ENCODE measurements around the gene CDC20B.

The CDC20B gene

GRCh38 chr5:55219770-55220169 is 46.8 kb upstream of the CDC20B start:
- H3F3A ChIP-seq (ENCODE audit: insufficient read depth, low read length), result no peaks in the 10 kb centered on the region
- no peaks in the 10 kb centered on the region for H3K27me3 ChIP-seq (ENCODE audit: insufficient read depth, low read length)
- no peaks in the 10 kb centered on the region for H3K79me2 ChIP-seq (ENCODE audit: insufficient read depth, low read length)
- H3K4me1 ChIP-seq (ENCODE audit: insufficient read depth, low read length, severe bottlenecking), result peaks cover 4% of the 10 kb centered on the region
- H3K36me3 ChIP-seq (ENCODE audit: insufficient read depth, low read length), result no peaks in the 10 kb centered on the region
- TF ChIP-seq, protein P1, sequence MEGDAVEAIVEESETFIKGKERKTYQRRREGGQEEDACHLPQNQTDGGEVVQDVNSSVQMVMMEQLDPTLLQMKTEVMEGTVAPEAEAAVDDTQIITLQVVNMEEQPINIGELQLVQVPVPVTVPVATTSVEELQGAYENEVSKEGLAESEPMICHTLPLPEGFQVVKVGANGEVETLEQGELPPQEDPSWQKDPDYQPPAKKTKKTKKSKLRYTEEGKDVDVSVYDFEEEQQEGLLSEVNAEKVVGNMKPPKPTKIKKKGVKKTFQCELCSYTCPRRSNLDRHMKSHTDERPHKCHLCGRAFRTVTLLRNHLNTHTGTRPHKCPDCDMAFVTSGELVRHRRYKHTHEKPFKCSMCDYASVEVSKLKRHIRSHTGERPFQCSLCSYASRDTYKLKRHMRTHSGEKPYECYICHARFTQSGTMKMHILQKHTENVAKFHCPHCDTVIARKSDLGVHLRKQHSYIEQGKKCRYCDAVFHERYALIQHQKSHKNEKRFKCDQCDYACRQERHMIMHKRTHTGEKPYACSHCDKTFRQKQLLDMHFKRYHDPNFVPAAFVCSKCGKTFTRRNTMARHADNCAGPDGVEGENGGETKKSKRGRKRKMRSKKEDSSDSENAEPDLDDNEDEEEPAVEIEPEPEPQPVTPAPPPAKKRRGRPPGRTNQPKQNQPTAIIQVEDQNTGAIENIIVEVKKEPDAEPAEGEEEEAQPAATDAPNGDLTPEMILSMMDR (IDR thresholded peaks at IDR 0.05; ENCODE audit: low read length), result no peak
- TF ChIP-seq EZH2 (IDR thresholded peaks at IDR 0.05; ENCODE audit: borderline replicate concordance, low read length), result no peak
- H3K9me3 ChIP-seq (ENCODE audit: low read length), result no peaks in the 10 kb centered on the region
- no peak overlapping the region for H3K9ac ChIP-seq (ENCODE audit: low read length)
- no peaks in the 10 kb centered on the region for H3K9me2 ChIP-seq (ENCODE audit: low read depth, low read length)
- no peak overlapping the region for H3K4me2 ChIP-seq (ENCODE audit: low read length)
- no peak overlapping the region for H2AFZ ChIP-seq (ENCODE audit: low read length)
- no peak overlapping the region for H3K4me3 ChIP-seq (ENCODE audit: low read depth, low read length, poor library complexity, severe bottlenecking)
- H3K27ac ChIP-seq (ENCODE audit: low read depth, low read length, poor library complexity, severe bottlenecking), result no peak overlapping the region
- H4K20me1 ChIP-seq (ENCODE audit: insufficient read depth, low read length), result no peaks in the 10 kb centered on the region

- peaks cover 4% of the 10 kb centered on the region for H3K4me1 ChIP-seq (ENCODE audit: insufficient read depth, low read length, severe bottlenecking)
- TF ChIP-seq, protein P1 (IDR thresholded peaks at IDR 0.05; ENCODE audit: low read length), result no peak
- H3K79me2 ChIP-seq (ENCODE audit: insufficient read depth, low read length), result no peaks in the 10 kb centered on the region
- no peak overlapping the region for H3K4me2 ChIP-seq (ENCODE audit: low read length)
- no peaks in the 10 kb centered on the region for H3K36me3 ChIP-seq (ENCODE audit: insufficient read depth, low read length)
- no peaks in the 10 kb centered on the region for H3K9me2 ChIP-seq (ENCODE audit: low read depth, low read length)
- H3K27ac ChIP-seq (ENCODE audit: low read depth, low read length, poor library complexity, severe bottlenecking), result no peak overlapping the region
- H3K9me3 ChIP-seq (ENCODE audit: low read length), result no peaks in the 10 kb centered on the region
- no peak overlapping the region for H3K4me3 ChIP-seq (ENCODE audit: low read depth, low read length, poor library complexity, severe bottlenecking)
- no peaks in the 10 kb centered on the region for H4K20me1 ChIP-seq (ENCODE audit: insufficient read depth, low read length)
- no peaks in the 10 kb centered on the region for H3K27me3 ChIP-seq (ENCODE audit: insufficient read depth, low read length)
- H3F3A ChIP-seq (ENCODE audit: insufficient read depth, low read length), result no peaks in the 10 kb centered on the region
- no peak overlapping the region for H2AFZ ChIP-seq (ENCODE audit: low read length)
- H3K9ac ChIP-seq (ENCODE audit: low read length), result no peak overlapping the region
Measured at GRCh38 chr5:55218967-55219366, 46.0 kb upstream of the CDC20B start.

GRCh38 chr5:55211184-55211874 is 38.4 kb upstream of the CDC20B start:
- H3K9me2 ChIP-seq (ENCODE audit: low read depth, low read length), result no peaks in the 10 kb centered on the region
- no peak for TF ChIP-seq EZH2 (IDR thresholded peaks at IDR 0.05; ENCODE audit: borderline replicate concordance, low read length)
- TF ChIP-seq, protein P1 (IDR thresholded peaks at IDR 0.05; ENCODE audit: low read length), result no peak
- no peaks in the 10 kb centered on the region for H3F3A ChIP-seq (ENCODE audit: insufficient read depth, low read length)
- H3K9me3 ChIP-seq (ENCODE audit: low read length), result no peaks in the 10 kb centered on the region
- H3K27me3 ChIP-seq (ENCODE audit: insufficient read depth, low read length), result no peaks in the 10 kb centered on the region
- no peak overlapping the region for H2AFZ ChIP-seq (ENCODE audit: low read length)
- no peak overlapping the region for H3K4me2 ChIP-seq (ENCODE audit: low read length)
- H3K4me1 ChIP-seq (ENCODE audit: insufficient read depth, low read length, severe bottlenecking), result no peaks in the 10 kb centered on the region
- H3K4me3 ChIP-seq (ENCODE audit: low read depth, low read length, poor library complexity, severe bottlenecking), result no peak overlapping the region
- no peaks in the 10 kb centered on the region for H3K79me2 ChIP-seq (ENCODE audit: insufficient read depth, low read length)
- no peaks in the 10 kb centered on the region for H4K20me1 ChIP-seq (ENCODE audit: insufficient read depth, low read length)
- no peaks in the 10 kb centered on the region for H3K36me3 ChIP-seq (ENCODE audit: insufficient read depth, low read length)
- no peak overlapping the region for H3K27ac ChIP-seq (ENCODE audit: low read depth, low read length, poor library complexity, severe bottlenecking)
- no peak overlapping the region for H3K9ac ChIP-seq (ENCODE audit: low read length)

All from OCI-LY1 (cell line).